ENCODE measurements around the gene CHKB.

GRCh38 chr22:50628543-50629134, 46.0 kb upstream of the CHKB start:
- TF ChIP-seq NFRKB (IDR thresholded peaks at IDR 0.05): no peak
- no peak for TF ChIP-seq PKNOX1 (IDR thresholded peaks at IDR 0.05)
- TF ChIP-seq SUZ12 (IDR thresholded peaks at IDR 0.05): no peak
- TF ChIP-seq ARNT (IDR thresholded peaks at IDR 0.05): no peak

Measured in HEK293T (cell line).